ENCODE results near the gene OR51B5.
A peak's percentile ranks its signal among the peaks of the same experiment; 100 is the strongest.
"Not testable (repeated sequence)": the region's sequence is repeated elsewhere in the genome, so short reads cannot be mapped to it uniquely, and the experiment has no call there.

OR51B5 gene

GRCh38 chr11:5335170-5335569 lies 8.2 kb downstream of the OR51B5 start:
- DNase-seq, result no peak

- no peak for DNase-seq
Measured at GRCh38 chr11:5324197-5324596, 19.1 kb downstream of the OR51B5 start, which contains the start of gene OR51B2. OR51B2 (minus strand) TSS chr11:5324297; CDS start chr11:5324297, 0 bp downstream.

- no peak for DNase-seq
Measured at GRCh38 chr11:5317292-5317691, 26.0 kb downstream of the OR51B5 start.

- not testable (repeated sequence) for DNase-seq
Measured at GRCh38 chr11:5313326-5314023, 29.8 kb downstream of the OR51B5 start.

- no peak for DNase-seq
Measured at GRCh38 chr11:5310423-5310822, 32.9 kb downstream of the OR51B5 start.

GRCh38 chr11:5307256-5308019 lies 35.9 kb downstream of the OR51B5 start:
- no peak for DNase-seq

- DNase-seq, result peak; percentile 21
Measured at GRCh38 chr11:5304046-5304445, 39.3 kb downstream of the OR51B5 start.

- DNase-seq, result no peak
Measured at GRCh38 chr11:5303626-5304025, 39.7 kb downstream of the OR51B5 start.

GRCh38 chr11:5301846-5302245 lies 41.5 kb downstream of the OR51B5 start, which contains the start of gene OR51B4:
OR51B4 (minus strand) TSS chr11:5301946; CDS start chr11:5301946, 0 bp downstream.
- no peak for DNase-seq

GRCh38 chr11:5300251-5300650 lies 43.1 kb downstream of the OR51B5 start:
- no peak for DNase-seq

GRCh38 chr11:5298451-5298850 lies 44.9 kb downstream of the OR51B5 start:
- DNase-seq, result no peak

GRCh38 chr11:5297721-5298323 lies 45.5 kb downstream of the OR51B5 start:
- no peak for DNase-seq

GRCh38 chr11:5294342-5294995 lies 48.9 kb downstream of the OR51B5 start:
- not testable (repeated sequence) for DNase-seq

- no peak for DNase-seq
Measured at GRCh38 chr11:5293028-5293427, 50.3 kb downstream of the OR51B5 start.
